Adrenal gland (tissue), 12 donors: Measurements from ENCODE around the gene LEKR1. TPM values are rescaled to one million over a fixed set of nuclear protein-coding genes. Genes with fewer than 3 reads are reported as not detected.

ENCODE experiments used
- DNase-seq, 7 donors: peaks; one replicate each; pipeline ENCODE4 v3.0.0-alpha.2; 2019 to 2020
- H3K27ac ChIP-seq, 5 donors: fragments of 200-600 bp; sonication (generic) in 4 of 5; 1 replicate in 3 of 5; 2 replicates in 2 of 5; pipeline versions ENCODE4 v1.5.1 to v1.8.0; 2016 to 2020; ENCODE audit warnings: mild to moderate bottlenecking in 1 of 5
- H3K27me3 ChIP-seq: fragments of 200-600 bp; 2 replicates; pipeline ENCODE4 v1.8.0; 2021
- H3K36me3 ChIP-seq, 2 donors: fragments of 200-600 bp; replicated peaks in 1 of 2; 1 replicate in 1 of 2; 2 replicates in 1 of 2; pipeline versions ENCODE4 v1.5.1 to v1.8.0; 2018 to 2022
- H3K4me1 ChIP-seq, 2 donors: fragments of 200-600 bp; replicated peaks in 1 of 2; 1 replicate in 1 of 2; 2 replicates in 1 of 2; pipeline versions ENCODE4 v1.5.1 to v1.8.0; 2018 to 2021
- H3K4me3 ChIP-seq, 4 donors: fragments of 200-600 bp; sonication (generic) in 3 of 4; one replicate each; pipeline ENCODE4 v1.5.1; 2016 to 2018
- H3K9me3 ChIP-seq, 3 donors: fragments of 200-600 bp; sonication (generic) in 1 of 3; replicated peaks in 1 of 3; 1 replicate in 2 of 3; 2 replicates in 1 of 3; pipeline versions ENCODE4 v1.5.1 to v1.8.0; 2016 to 2021
- CTCF ChIP-seq, 6 experiments: fragments of 450-650 bp in 4 of 6; fragments of 200-600 bp in 2 of 6; sonication (generic) in 1 of 6; IDR thresholded peaks; 1 replicate in 5 of 6; 2 replicates in 1 of 6; pipeline versions ENCODE4 v1.5.1 to v1.8.0; 2016 to 2021; ENCODE audit warnings: antibody characterized with exemption in 6 of 6, mild to moderate bottlenecking in 2 of 6, moderate library complexity in 1 of 6
- POLR2A ChIP-seq, 2 donors: fragments of 450-650 bp; IDR thresholded peaks; one replicate each; pipeline ENCODE4 v1.6.1; 2017; ENCODE audit warnings: antibody characterized with exemption in 2 of 2, mild to moderate bottlenecking in 2 of 2, moderate library complexity in 1 of 2
- WGBS, 4 donors: extraction: QIAGEN DNeasy Blood & Tissue Kit in 2 of 4; methylation state at CpG; one replicate each; pipeline versions ENCODE4 v1.1.5 to v1.1.7; 2013 to 2017; 5-methylcytosine and 5-hydroxymethylcytosine counted together
- intact Hi-C, 2 donors: fragments of 100-400 bp; cut with DNase I; formaldehyde crosslinking; loops; one replicate each; pipeline versions ENCODE4 v1.14.1 to v1.15.0; 2022 to 2023
- polyA plus RNA-seq, 3 donors: library from polyadenylated mRNA; stranded (reverse); fragments of 200-250 nt in 2 of 3; fragments of 350-450 nt in 1 of 3; fragmentation: Illumina TruSeq in 1 of 3; extraction: RNeasy Lipid Tissue Mini Kit (QIAGEN cat#74804) in 1 of 3; gene quantifications; one replicate each; pipeline ENCODE4 v1.2.3, GENCODE V29; 2013 to 2014
- total RNA-seq, 9 donors: library from RNA; depleted of rRNA in 4 of 9; stranded (reverse); fragments of >200 nt in 4 of 9; fragments of 120-200 nt in 1 of 9; fragmentation: NEBNext Ultra II Directional in 1 of 9; extraction: Animal tissue kit (Norgen Biotek cat#: 25700) in 1 of 9; gene quantifications; one replicate each; pipeline versions ENCODE4 v1.1.0 to v1.2.4, GENCODE V29; 2013 to 2023
- donor health status: healthy with polysubstance abuse.
- donor health status: Bipolar disorder and iron deficiency.
- donor health status: DM: yes; HTN: yes; CAD: no.
- donor health status: DM: no; HTN: no; CAD: no.
- donor health status: DM: no; HTN: no; CAD: no.
- donor health status: DM: yes; HTN: yes; CAD: no.

The LEKR1 gene
- total and polyA plus RNA-seq, 12 donors: 0.28 to 2.3 (median 1.5) TPM

GRCh38 chr3:157069846-157070677 is 243.9 kb downstream of the LEKR1 start:
- WGBS, 4 donors: 67 to 71% (median 69%) methylated on average over 7 of the region's 7 CpGs
- intact Hi-C loops: no loop called here
- Histone ChIP-seq H3K36me3 (no peaks in the 10 kb centered on the region), H3K27ac (no peak overlapping the region), H3K4me1 (no peaks in the 10 kb centered on the region), H3K27me3 (no peaks in the 10 kb centered on the region), H3K4me3 (no peak overlapping the region), H3K9me3 (no peaks in the 10 kb centered on the region)
- no peak for DNase-seq
- TF ChIP-seq CTCF (IDR thresholded peaks at IDR 0.05): no peak
- no peak for TF ChIP-seq POLR2A (IDR thresholded peaks at IDR 0.05)

DNA sequence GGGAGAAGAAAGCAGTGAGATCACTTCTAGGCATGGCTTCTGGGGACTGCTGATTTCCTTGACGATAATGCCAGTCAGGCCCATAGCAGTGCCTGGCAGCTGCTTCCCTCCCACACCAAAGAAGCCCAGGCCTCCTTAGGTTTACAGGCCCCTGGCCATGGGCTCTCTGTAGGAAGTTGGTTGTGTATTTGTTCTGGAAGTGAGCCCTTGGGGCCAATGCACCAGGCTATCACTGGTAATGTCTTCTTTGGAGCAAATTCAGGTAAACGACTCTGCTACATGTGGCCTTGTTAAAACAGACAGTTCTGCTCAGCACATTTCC is 244.5 kb downstream of the LEKR1 start:
- TF ChIP-seq CTCF (IDR thresholded peaks at IDR 0.05): no peak
- TF ChIP-seq POLR2A (IDR thresholded peaks at IDR 0.05): no peak
- no peaks in the 10 kb centered on the region for H3K36me3 ChIP-seq
- intact Hi-C loops: no loop called here
- 58 to 79% (median 70%) methylated on average over 2 of the region's 2 CpGs for WGBS, 4 donors
- H3K4me1 ChIP-seq: no peaks in the 10 kb centered on the region
- H3K9me3 ChIP-seq: no peaks in the 10 kb centered on the region
- H3K4me3 ChIP-seq: no peak overlapping the region
- no peak for DNase-seq
- H3K27me3 ChIP-seq: no peaks in the 10 kb centered on the region
- no peak overlapping the region for H3K27ac ChIP-seq

DNA sequence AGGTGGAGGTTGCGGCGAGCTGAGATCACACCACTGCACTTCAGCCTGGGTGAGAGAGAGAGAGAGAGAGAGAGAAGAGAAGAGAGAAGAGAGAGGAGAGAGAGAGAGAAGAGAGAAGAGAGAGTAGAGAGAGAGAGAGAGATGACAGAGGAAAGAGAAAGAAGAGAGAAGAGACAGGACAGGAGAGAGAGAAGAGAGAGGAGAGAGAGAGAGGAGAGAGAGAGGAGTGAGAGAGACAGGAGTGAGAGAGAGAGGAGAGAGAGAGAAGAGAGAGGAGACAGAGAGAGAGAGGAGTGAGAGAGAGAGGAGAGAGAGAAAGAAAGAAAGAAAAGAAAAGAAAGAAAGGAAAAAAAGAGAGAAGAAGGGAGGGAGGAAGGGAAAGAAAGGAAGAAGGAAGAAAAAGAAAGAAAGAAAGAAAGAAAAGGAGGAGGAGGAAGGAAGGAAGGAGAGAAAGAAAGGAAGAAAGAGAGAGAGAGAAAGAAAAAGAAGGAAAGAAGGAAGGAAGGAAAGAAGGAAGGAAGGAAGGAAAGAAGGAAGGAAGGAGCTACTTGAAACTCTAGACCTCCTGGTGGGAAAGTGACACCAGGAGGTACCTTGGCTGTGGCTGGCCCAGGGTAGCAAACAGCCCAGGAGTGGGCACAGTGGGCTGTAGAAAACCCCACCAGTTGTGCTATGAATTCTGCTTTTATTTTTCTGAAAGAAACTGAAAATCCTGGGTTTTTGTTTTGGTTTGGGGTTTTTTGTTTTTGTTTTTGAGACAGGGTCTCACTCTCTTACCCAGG is 245.8 kb downstream of the LEKR1 start:
- no peaks in the 10 kb centered on the region for H3K4me1 ChIP-seq
- H3K27me3 ChIP-seq: no peaks in the 10 kb centered on the region
- H3K4me3 ChIP-seq: no peak overlapping the region
- H3K36me3 ChIP-seq: no peaks in the 10 kb centered on the region
- no peak overlapping the region for H3K27ac ChIP-seq
- DNase-seq: no peak
- 91 to 96% (median 95%) methylated on average over 2 of the region's 2 CpGs for WGBS, 4 donors
- intact Hi-C loops: no loop called here
- H3K9me3 ChIP-seq: no peaks in the 10 kb centered on the region
- no peak for TF ChIP-seq CTCF (IDR thresholded peaks at IDR 0.05)
- no peak for TF ChIP-seq POLR2A (IDR thresholded peaks at IDR 0.05)

DNA sequence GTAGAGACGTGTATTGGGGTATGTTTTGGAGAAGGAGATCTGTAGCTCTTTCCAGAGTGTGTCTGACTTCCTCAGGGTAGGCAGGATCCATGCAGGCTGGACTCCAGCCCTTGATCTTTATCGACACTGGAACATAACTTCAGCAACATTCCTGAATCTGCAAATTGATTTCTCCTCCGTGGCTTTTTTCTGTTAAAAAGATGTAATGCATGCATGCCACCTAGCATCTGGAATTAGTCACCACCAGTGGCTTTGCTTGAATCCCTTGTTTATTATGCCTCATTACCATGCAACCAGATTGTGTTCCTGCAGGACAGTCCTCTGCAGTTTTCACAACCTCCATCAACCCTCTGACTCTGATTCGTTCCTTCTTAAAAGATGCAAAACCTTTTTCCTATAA is 247.7 kb downstream of the LEKR1 start:
- H3K9me3 ChIP-seq: no peaks in the 10 kb centered on the region
- intact Hi-C loops: no loop called here

More for the DNA sequence above, 247.7 kb downstream of the LEKR1 start:
- DNase-seq: no peak
- 57 to 71% (median 65%) methylated on average over 4 of the region's 4 CpGs for WGBS, 4 donors
- TF ChIP-seq CTCF (IDR thresholded peaks at IDR 0.05) (no peak), POLR2A (IDR thresholded peaks at IDR 0.05) (no peak)
- Histone ChIP-seq H3K4me3 (no peak overlapping the region), H3K27ac (no peak overlapping the region), H3K36me3 (no peaks in the 10 kb centered on the region), H3K27me3 (no peaks in the 10 kb centered on the region), H3K4me1 (peaks cover 0 to 4% of the 10 kb centered on the region in 2 donors)
